GM18498 (cell line): Measurements from ENCODE around the gene ANKRD29.
"Not testable (repeated sequence)": the region's sequence is repeated elsewhere in the genome, so short reads cannot be mapped to it uniquely, and the experiment has no call there.

Experiments
- ATAC-seq: cut with Tn5 transposase; IDR thresholded peaks from one replicate; pipeline ENCODE4 v1.9.1; 2021; ENCODE audit warnings: mild to moderate bottlenecking, moderate library complexity; ENCODE audit not compliant: unreplicated experiment

ANKRD29 gene

GRCh38 chr18:23617412-23618014 lies 45.2 kb downstream of the ANKRD29 start:
- peak; percentile 56 for ATAC-seq

GRCh38 chr18:23616258-23616657 lies 46.5 kb downstream of the ANKRD29 start:
- no peak for ATAC-seq

- no peak for ATAC-seq
Measured at GRCh38 chr18:23614891-23615290, 47.8 kb downstream of the ANKRD29 start.

GRCh38 chr18:23614413-23614812 lies 48.3 kb downstream of the ANKRD29 start:
- no peak for ATAC-seq

- not testable (repeated sequence) for ATAC-seq
Measured at GRCh38 chr18:23613091-23613475, 49.6 kb downstream of the ANKRD29 start.

GRCh38 chr18:23612434-23613090 lies 50.1 kb downstream of the ANKRD29 start:
- ATAC-seq: no peak

- no peak for ATAC-seq
Measured at GRCh38 chr18:23609390-23610023, 53.2 kb downstream of the ANKRD29 start.

GRCh38 chr18:23608211-23608610 lies 54.5 kb downstream of the ANKRD29 start:
- ATAC-seq: no peak

- no peak for ATAC-seq
Measured at GRCh38 chr18:23605941-23606340, 56.8 kb downstream of the ANKRD29 start.

GRCh38 chr18:23599809-23600208 lies 62.9 kb downstream of the ANKRD29 start:
- ATAC-seq: no peak

- no peak for ATAC-seq
Measured at GRCh38 chr18:23596183-23596582, 66.5 kb downstream of the ANKRD29 start.

- no peak for ATAC-seq
Measured at GRCh38 chr18:23595591-23595990, 67.1 kb downstream of the ANKRD29 start.

- ATAC-seq: no peak
Measured at GRCh38 chr18:23593720-23594119, 69.0 kb downstream of the ANKRD29 start.

GRCh38 chr18:23592911-23593310 lies 69.8 kb downstream of the ANKRD29 start:
- no peak for ATAC-seq

GRCh38 chr18:23591011-23591410 lies 71.7 kb downstream of the ANKRD29 start:
- no peak for ATAC-seq

GRCh38 chr18:23588836-23589560 lies 73.7 kb downstream of the ANKRD29 start:
- no peak for ATAC-seq

- ATAC-seq: no peak
Measured at GRCh38 chr18:23587220-23587642, 75.5 kb downstream of the ANKRD29 start.

- ATAC-seq: peak; percentile 91
Measured at GRCh38 chr18:23586249-23587196, 76.2 kb downstream of the ANKRD29 start, which contains the start of gene NPC1. NPC1 (minus strand) TSS chr18:23586506; CDS start chr18:23586343, 163 bp downstream.

GRCh38 chr18:23585897-23586248 lies 76.8 kb downstream of the ANKRD29 start:
- ATAC-seq: no peak
